AG09309 (cell line): Measurements from ENCODE around the gene SNN.

ENCODE experiments used
- DNase-seq: peaks from one replicate; pipeline ENCODE4 v3.0.0-alpha.2; 2010; ENCODE audit warnings: low read depth
- H3K4me3 ChIP-seq: 2 replicates; pipeline ENCODE4 v1.5.1; 2011; ENCODE audit warnings: mild to moderate bottlenecking, low read depth, low read length, moderate library complexity; ENCODE audit not compliant: control insufficient read depth
- CTCF ChIP-seq: IDR thresholded peaks from 2 replicates; pipeline ENCODE4 v1.5.1; 2011; ENCODE audit warnings: mild to moderate bottlenecking, low read depth, low read length, inconsistent platforms; ENCODE audit not compliant: insufficient read depth, control insufficient read depth; ENCODE audit errors: missing control alignments

The SNN gene

DNA sequence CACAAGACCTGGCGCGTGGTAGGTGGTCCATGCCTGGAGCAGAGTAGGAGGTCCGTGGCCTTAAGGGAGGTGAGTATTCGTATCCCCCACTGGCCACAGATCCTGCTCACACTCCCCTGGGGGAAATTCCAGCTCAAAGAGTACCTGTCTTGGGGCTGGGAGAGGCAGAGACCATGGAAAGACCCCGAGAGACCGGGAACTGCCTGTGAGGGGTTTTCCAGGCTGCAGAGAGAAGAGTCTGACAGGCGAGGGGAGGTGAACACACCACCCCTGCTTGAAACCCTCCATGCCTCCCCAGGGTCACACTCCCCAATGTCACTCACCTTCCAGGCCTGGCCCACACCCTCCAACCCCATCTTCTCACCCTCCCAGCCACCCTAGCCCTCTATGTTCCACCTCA, 12.6 kb upstream of the SNN start:
- TF ChIP-seq CTCF = no peak
- DNase-seq = no peak
- H3K4me3 ChIP-seq = no peak overlapping the region

- no peak for TF ChIP-seq CTCF
These were observed 10.7 kb upstream of the SNN start for GRCh38 chr16:11657556-11657955.

GRCh38 chr16:11658896-11659708, 9.2 kb upstream of the SNN start:
- no peak for TF ChIP-seq CTCF
- H3K4me3 ChIP-seq = no peak overlapping the region
- DNase-seq = no peak

More at GRCh38 chr16:11657556-11657955, 10.7 kb upstream of the SNN start:
- no peak overlapping the region for H3K4me3 ChIP-seq
- no peak for DNase-seq

GRCh38 chr16:11660565-11660964, 7.7 kb upstream of the SNN start:
- TF ChIP-seq CTCF = no peak
- no peak for DNase-seq
- no peak overlapping the region for H3K4me3 ChIP-seq

DNA sequence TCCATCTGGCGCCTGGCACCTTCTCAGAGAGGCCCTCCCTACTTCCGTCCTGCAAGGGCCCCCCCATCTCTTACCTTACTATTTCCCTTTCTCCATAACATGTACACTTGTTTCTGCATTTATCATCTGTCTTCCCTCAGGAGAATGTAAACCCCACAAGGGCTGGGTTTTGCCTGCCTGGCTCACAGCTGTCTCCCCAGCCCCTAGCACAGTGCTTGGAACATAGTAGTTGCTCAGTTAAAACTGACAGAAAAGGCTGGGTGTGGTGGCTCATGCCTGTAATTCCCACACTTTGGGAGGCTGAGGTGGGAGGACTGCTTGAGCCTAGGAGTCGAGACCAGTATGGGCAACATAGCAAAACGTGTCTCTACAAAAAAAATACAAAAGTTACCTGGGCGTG, 5.7 kb upstream of the SNN start:
- no peak overlapping the region for H3K4me3 ChIP-seq
- DNase-seq = no peak
- TF ChIP-seq CTCF = no peak

DNA sequence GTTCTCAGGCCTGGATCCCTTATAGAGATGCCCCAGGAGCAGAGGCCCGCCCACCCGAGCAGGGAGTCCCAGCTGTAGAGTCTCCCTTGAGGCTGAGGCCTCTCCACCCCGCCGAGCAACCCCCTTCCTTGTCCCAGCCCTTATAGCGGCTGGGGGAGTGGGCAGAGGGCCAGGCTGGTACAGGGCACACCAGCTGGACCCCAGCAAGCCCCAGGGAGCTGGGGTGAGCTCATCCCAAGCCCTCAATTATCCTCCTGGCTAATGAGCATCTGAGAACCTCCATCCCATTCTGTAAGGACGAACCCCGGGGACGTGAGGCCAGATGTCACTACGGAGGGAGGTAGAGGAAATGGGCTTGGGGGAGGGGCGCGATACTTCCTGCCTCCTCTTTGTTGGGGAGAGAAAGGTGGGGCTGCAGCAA, 3.2 kb upstream of the SNN start:
- DNase-seq = no peak
- no peak overlapping the region for H3K4me3 ChIP-seq
- no peak for TF ChIP-seq CTCF
